NCI-H187 treated with DMSO at 0.1 percent for 48 hours (cell line): ENCODE results near the gene ABCC8.

Experiments used
- DNase-seq: peaks from one replicate; lab custom pipeline; 2025; lab: John Stamatoyannopoulos, UW

ABCC8 gene

DNA sequence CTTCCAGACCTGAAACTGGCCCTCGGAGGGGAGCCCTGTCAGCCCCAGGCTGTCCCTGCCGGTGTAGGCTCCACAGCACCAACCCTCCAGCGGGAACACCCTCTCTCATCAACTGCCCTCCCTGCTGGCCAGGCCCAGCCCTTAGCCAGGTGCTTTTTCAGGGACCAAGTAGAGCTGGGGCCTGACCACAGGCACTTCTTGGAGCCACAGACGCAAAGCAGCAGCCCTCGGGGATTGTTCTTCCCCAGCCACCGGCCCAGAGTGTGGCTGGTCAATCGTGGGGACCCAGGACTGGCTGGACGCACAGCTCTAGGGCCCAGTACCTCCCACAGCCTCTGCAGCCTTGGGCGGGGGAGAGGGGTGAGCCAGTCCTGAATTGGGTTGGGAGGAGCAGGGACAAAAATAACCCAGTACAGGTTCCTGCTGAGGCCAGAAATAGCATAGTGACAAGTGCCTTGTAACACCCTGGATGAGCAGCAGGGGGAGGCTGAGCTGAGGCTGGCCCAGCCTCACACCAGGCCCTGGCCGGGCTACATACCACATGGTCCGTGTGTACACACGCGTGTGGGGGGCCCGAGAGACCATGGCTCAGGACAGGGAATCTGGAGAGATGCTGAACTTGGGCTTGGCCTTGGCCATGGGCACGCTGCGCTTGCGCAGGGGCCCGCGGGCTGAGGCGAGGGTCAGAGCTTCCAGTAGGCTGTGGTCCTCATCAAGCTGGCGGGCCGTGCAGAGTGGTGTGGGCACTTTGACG is 90.1 kb downstream of the ABCC8 start:
- no peak for DNase-seq

DNA sequence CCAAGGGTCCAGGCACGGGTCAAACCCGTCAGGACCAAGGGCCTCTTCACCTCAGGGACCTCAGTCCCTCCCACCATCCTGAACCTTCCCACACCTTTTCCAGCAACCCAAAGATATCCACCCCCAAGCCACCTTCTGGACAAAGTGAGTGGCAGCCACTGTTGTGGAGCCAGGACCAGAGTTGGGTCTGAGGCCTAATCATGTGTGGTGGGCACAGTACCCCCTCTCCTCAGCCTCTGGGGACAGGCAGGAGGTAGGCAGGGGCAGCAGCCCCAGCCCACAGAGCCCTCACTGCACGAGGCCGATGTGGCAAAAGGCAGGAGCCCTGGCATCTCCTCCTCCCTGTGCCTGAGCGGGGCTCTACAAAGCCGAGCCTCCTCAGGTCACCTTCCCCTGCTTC is 90.7 kb downstream of the ABCC8 start:
- no peak for DNase-seq

DNA sequence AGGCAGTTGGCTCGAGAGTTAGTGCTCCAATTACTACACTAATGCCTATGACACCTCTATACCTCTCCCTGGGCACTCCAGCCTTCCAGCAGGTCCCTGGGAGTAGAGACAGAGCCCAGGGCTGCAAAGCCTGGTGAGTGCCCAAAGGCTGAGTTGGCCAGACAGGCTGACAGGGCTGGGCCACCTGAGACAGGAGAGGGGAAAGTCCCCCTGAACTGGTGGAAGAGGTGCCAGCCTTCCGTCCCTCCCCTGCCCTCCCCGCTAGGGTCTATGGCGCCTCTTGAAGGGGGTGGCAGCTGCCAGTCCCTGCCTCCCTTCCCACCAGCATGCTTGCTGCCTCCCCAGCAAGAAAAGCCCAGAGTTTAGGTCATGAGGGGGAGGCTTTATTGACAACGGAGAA is 91.2 kb downstream of the ABCC8 start:
- DNase-seq: no peak

DNA sequence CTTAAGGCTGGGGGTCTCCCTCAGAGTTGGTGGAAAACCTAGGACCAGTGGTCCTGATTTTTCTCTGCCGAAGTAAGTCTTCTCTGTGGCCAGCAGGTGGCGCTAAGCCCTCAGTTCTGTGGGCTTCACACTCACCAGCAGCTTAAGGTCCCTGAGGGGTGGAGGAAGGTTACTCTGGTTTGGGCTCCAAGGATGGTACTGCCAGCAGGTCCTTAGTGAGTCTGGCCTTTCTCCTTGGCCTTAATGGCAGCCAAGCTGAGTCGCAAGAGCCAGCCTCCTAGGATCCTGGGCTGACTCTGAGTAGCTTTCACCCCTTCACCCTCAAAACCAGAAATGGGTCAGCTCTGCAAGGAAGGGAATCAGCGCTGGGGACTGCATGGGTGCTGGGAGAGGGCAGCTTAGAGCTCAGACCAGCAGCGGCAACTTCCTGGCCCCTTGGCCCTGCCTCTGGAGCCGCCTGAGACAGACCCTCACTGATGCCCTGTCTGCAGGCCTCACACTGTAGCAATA is 92.6 kb downstream of the ABCC8 start:
- DNase-seq: peak; percentile 49

DNA sequence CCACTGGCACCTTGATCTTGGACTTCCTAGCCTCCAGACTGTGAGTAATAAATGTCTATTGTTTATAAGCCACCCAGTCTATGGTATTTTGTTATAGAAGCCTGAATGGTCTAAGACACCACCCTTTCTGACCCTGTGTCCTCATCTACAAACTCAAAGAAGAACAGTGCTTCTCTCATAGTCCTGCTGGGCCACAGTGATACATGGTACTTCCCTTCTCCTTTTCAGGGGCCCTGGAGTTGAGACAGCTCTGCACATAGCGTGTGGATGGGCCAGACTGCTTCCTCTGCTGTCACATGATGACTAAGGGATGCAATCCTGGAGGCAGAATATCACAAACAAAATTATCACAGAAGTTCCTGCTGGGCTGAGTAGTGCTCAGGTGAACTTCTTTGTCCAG is 93.2 kb downstream of the ABCC8 start:
- DNase-seq: no peak

DNA sequence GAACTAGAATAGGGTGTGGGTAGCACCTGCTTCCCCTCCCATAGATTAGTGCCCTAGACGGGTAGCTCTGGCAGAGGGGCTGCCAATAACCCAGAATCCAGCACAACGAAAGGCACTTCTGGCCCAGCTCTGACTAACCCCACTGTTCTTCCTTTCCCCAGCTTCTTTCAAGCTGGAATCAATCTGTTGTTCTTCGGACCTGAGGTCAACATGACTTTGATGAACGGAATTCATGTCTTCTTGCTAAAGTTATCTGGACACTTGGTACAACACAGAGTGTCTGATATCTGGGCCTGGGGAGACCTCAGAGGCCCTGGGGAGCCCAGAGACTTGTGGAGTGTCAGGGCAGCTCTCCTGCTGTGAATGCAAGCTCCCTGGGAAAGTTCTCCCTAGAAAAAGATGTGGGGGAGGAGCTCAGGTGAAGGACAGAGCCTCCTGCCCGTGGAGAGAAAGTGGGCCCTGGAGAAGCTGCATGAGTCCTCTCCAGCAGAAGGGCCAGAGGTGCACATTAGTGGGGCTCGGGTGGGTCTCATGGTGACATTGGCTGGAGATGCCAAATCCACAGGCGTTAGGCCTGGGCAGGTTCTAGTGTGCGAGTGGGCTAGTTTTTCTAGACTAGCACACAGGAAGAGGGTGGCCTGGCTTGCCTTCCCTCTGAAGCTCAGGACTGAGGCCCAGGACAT is 94.5 kb downstream of the ABCC8 start:
- DNase-seq: no peak

DNA sequence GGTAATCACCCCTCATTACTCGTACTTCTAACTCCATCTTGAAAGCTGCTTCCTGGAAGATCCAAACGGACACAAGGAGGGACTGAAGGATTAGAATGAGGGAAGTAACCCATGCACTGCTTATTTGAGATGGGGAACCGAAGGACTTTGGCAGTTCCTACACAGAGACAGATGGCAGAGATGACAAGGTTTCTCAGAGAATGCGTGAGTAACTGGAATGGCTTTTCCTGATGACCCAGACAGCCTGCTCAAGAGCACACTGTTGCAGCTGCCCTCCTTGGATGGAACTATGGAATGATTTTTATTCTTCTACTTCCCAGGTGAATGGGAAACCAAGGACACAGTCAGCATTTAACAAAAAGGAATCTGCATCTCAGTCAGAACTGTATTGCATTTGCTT is 95.5 kb downstream of the ABCC8 start:
- DNase-seq: no peak

DNA sequence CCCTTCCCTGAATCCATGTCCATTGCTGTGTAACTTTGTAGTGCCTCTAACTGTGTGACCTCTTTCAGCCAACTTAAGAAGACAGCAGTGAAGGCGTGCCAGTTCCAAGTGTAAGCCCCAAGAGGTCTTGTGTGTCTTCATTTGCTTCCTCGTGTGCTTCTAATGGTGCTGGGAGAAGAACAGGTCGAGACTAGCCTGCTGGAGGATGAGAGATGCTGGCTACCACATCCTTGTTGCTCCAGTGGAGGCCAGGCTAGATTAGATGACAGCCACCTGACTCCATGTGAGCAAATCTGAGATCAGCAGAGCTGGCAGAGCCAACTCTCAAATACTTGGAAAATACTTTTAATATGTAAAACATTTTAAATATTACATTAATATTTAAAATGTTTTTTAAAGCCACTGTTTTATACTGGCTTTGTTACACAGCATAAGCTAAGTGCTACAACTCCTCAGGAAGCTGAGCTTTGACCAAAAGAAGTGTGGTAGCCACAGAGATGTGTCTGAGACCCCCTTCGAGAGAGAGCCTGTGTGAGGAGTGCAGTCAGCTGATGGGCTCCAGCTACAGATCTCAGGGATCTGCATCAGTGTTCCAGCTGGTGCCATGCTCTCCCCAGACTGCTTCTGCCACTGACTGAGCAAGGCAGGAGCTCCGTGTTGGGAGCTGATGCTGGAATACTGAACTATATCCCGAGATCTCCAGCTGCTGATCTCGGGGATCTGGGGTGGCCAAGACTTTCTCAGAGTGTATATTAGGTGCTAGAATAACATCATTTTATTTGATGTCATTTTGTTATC is 97.1 kb downstream of the ABCC8 start:
- no peak for DNase-seq

DNA sequence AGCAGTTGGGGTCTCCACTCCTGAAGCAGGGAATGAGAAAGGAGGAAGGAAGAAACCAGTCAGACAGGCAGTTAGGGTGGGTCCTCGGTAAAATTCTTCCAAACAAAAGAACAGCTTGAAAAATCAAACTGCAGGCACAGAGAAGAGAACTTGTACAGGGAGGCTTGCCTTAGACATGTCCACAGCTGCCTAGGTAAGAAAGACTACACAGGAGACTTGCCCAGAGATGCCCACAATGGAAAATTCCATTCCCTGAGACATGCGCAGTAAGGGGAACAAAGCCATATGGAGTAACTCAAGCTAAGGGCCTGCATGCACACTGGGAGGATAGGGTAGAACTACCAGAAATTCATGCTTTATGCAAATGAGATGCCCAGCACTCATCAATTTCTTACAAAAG is 98.0 kb downstream of the ABCC8 start:
- DNase-seq: no peak

DNA sequence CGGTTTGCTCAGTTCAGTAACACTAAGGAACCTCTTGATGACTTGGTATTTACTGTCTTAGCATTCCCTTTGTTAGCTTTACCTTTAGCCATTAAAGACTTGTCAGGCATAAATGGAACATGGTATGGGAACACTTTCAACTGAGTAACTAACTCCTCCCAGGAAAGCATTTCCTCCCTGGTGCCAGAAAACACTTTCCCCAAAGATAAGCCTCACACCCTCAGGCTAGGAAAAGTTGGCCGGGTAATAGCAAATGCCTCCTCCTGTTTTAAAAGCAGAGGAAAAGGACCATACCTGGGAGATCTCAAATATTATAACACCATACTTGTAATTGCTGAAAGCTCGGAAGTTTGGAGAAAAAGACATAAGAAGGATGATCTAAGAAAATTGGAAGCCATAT is 100.2 kb downstream of the ABCC8 start:
- DNase-seq: no peak

DNA sequence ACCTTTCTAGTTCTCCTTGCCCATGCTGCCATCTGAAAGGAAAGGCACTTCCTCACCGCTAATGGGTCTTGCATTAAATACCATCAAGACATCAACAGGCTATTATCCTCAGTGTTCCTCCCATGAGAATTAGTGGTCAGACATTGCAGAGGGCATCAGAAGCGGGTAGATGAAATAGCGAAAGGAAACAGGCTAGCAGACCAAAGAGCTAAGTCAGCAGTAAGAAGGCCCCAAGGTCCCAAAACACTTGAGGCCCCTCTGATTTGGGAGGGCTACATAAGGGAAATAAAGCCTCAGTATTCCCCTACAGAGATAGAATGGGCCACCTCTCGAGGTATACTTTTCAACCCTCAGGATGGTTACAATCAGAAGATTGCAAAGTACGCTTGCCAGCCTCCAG is 101.1 kb downstream of the ABCC8 start:
- no peak for DNase-seq

DNA sequence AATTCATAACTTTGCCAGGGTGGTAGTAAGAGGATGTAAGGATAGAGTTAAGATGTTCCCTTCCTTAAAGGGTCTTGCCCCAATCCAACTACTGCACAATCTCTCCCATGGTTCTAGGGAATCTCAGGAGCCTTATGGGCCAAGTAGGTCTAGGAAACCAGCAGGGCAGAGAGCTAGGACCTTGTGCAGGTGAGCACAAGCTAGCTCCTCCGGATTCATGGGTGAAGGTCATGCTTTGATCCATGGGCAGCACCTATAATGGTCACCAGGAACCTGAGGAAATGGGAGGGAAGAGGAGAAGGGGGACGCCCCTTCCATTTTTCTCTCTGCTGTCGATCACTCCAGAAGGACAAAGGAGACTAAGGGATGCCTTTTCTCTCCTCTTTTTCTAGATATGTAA is 105.0 kb downstream of the ABCC8 start:
- no peak for DNase-seq

DNA sequence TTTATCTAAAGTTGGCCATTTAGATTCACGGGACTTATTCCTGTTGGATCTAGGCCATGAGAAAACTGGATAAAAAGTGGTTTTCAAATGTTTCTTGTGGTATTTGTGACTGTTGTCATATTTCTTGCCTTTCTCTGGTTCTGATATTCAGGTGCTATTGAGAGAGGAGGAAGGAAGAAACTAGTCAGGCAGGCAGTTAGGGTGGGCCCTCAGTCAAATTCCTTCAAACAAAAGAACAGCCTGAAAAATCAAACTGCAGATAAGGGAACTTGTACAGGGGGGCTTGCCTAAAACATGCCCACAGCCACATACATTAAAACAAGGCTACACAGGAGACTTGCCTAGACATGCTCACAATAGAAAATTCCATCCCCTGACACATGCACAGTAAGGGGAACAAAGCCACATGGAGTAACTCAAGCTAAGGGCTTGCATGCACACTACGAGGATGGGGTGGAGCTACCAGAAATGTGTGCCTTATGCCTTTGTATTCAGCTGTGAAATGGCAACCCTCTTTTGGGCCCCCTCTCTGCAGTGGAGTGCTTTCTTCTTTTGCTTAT is 106.9 kb downstream of the ABCC8 start:
- DNase-seq: no peak

DNA sequence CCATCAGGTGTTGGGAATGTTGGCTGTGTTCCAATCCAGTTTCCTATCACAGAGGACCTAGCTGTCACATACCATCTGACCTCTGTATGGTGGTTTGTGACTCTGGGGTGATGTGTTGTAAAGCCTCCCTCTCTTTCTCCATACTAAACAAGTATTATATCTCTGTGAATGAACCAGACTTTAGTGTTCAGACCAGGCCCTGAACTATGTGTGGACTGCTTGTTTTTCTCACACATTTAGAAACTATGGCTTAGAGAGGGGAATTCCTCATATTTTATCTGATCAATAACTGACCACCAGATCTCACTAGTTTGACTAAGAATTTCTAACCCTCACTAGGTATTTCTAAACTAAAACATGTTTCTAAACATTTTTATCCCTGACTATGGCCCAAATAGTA is 107.6 kb downstream of the ABCC8 start:
- DNase-seq: no peak

DNA sequence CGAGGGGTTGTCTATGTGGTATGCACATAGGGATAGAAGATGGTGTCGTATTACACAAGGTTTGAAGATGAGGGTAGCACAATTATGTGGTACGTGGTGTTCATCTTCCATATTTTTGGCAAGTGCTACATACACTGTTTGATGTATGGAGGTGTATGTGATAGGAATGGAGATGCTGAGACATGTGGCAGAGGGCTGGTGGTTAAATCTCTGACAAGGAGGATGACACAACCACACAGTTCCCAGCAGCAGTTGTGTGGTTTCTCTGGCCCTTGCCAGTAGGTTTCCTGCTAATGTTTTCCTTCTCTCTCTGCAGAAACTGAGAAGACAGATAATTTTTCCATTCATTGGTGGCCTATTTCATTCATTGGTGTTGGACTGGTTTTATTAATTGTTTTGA is 108.1 kb downstream of the ABCC8 start:
- no peak for DNase-seq

DNA sequence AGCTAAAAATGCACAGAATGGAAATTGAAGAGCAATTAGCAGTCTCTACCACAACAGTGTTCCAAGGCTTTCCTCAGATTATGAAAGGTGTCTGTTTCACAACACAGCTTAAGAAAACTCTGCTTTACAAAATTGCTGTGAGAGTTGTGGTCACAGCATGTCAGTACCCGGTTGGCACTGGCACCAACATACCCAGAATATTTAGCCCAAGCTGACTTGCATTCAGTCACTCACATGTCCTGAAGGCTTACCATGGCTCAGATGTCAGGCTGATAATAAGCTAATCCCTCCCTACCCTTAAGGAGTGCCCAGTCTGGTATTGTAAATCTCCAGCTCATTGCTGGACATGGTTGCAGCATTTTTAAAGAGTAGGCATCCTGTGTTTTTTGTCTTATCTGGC is 110.2 kb downstream of the ABCC8 start:
- DNase-seq: no peak

DNA sequence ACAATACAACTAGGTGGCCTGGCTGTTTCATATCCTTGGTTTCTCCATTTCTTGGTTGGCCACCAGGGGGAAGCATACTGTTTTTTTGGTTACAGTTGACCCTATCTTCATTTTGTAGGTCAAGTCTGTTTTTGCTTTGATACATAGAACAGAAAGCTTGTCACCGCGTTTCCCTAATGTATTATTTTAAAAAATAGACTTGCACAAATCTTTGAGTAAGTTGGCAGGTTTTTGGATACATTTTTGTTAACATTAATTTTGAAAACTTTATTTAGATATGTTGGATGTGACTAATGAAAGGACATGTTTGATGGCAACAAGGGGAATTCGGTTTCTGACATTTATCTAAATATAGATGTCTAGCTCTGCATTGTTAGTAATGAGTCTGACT is 122.0 kb downstream of the ABCC8 start:
- DNase-seq: peak; percentile 66

DNA sequence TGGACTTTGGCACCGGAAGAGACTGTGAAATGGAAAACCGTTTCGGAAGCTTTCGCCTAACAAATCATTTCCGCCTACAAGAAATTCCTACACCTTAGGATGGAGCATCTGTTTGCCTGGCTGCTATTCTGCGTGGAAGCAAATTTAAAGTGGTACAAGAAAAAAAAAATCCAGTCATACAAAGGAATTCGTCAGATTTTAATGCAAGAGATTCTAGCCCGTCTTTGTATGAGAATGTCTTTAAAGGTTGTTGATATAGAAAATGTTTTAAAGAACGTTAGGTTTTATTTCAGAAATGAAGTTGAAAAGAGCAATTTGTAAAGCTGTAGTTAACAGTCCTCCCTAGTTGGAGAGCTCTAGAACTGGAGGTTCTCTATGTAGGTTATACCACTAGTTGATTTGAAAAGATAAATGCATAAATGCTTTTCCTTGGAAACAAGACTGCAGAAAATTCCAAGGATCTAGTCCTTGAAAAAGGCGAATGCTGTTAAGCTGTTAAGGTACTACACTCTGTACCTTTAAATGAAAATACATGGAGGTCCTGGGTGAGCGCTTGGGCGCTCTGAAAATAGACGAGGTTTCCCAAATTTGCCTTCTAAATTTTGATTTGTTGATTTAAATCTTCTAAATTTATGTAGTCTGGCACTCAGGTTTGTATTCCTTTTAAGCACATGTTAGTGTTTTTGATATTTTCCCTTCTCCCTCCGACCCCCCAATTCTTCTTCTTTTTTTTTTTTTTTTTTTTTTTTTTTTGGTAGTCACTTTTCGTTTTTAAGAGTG is 122.6 kb downstream of the ABCC8 start:
- no peak for DNase-seq

DNA sequence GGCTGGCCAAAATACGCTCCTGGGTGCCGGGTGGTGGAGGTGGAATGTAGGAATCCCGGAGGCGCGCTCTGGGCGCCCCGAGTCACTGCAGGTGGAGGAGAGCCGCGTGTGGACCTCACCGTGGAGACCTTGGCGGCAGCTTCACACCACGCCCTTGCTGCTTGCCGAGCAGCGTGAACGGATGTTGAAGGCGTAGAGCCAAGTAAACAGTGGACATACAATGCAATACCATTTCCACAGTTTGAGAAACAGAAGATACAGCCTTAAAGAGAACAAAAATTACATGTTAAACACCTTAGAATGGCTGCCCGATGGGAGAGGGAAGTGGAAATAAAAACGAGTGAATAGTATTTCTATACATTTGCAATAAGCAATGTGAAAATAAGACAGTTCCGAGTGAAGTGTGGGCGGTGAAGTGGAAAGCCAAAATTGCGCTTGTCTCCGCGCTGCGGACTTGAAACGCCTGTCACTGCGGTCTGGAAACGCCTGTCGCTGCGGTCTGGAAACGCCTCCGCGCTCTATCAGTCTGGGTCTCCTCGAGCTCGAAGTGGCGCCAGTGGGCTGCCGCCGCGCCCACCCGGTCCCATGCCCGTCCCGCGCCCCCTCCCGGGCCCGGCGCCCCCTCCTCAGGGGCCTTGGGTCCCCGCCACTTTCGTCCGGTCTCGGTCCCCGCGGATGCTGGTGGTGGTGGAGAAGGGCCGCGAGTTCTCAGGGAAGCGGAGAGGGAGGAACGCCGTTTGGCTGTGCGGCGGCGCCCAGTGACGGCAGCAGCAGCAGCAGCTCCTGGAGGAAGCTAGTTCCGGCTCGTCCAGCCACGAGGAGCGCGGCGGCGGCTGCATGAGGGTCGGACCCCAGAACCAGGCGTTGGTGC is 123.5 kb downstream of the ABCC8 start:
- peak; percentile 24 for DNase-seq

DNA sequence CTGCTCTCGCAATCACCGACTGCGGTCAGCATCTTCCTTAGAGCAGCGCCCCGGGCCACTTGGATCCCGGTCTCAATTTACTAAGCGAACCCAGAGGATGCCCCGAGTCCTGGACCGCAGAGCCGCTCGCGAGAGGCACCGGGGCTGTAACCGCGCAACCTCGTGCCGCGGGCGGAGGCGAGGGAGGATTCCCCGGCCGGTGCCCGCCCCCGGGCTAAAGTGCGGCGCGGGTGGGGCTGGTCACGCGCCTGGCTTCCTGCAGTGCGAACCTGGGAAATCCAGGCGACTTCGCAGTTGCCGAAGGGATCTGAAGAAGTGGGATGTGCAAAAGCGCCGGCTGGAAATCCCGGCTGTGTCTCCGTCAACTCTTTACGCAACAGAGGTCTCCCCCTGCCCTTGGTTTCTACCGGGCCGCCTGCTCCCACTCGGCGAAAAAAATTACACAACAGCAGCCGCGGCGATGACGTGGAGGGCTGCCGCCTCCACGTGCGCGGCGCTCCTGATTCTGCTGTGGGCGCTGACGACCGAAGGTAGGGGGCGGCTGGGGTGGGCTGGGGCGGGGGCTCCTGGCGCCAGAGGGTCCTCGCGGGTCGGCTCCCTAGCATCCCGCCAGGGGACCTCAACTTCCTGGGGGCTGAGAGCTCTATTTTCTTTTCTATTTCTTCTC is 125.0 kb downstream of the ABCC8 start, which contains the start of gene NCR3LG1:
Gene NCR3LG1, plus strand, starts transcription at position 291 of the 667 bp plus-strand sequence. Its CDS starts 170 bp downstream, at position 461.
- DNase-seq: no peak
